K562 (cell line): ENCODE data around the gene PDIA4. TPM values are rescaled to one million over a fixed set of nuclear protein-coding genes. Genes with fewer than 3 reads are reported as not detected.

ENCODE experiments used
- AFF1 ChIP-seq, 2 experiments: fragments of 450-650 bp; IDR thresholded peaks; 2 replicates each; pipeline ENCODE4 v1.6.1; 2018; ENCODE audit warnings: mild to moderate bottlenecking in 2 of 2, low read depth in 1 of 2; ENCODE audit not compliant: partially characterized antibody in 2 of 2
- BCOR ChIP-seq: fragments of 450-650 bp; IDR thresholded peaks from 2 replicates; pipeline ENCODE4 v1.6.1; 2016
- BMI1 ChIP-seq: fragments of 150-350 bp; IDR thresholded peaks from 2 replicates; pipeline ENCODE4 v1.6.1; 2014; ENCODE audit warnings: low read length
- CEBPG ChIP-seq, 3 experiments: fragments of 200-800 bp in 1 of 3; sonication (Bioruptor generic) in 1 of 3; sonication (generic) in 1 of 3; formaldehyde crosslinking in 1 of 3; IDR thresholded peaks in 2 of 3; conservative IDR thresholded peaks in 1 of 3; 2 replicates each; pipeline versions ENCODE4 v1.6.1 to v1.8.0; 2016 to 2022; ENCODE audit warnings: missing compliant biosample characterization in 2 of 3, missing genetic modification characterization in 2 of 3, mild to moderate bottlenecking in 1 of 3, missing genetic modification reagents in 1 of 3
- HLTF ChIP-seq: fragments of 450-650 bp; IDR thresholded peaks from 2 replicates; pipeline ENCODE4 v1.6.1; 2016
- LARP7 ChIP-seq: fragments of 450-650 bp; IDR thresholded peaks from 2 replicates; pipeline ENCODE4 v1.6.1; 2016
- NFATC3 ChIP-seq: fragments of 450-650 bp; IDR thresholded peaks from 2 replicates; pipeline ENCODE4 v1.6.1; 2017; ENCODE audit warnings: mild to moderate bottlenecking
- NFE2 ChIP-seq: IDR thresholded peaks from 2 replicates; pipeline ENCODE4 v1.6.1; 2014; ENCODE audit warnings: antibody characterized with exemption, low read depth
- SAP30 ChIP-seq: fragments of 200-600 bp; sonication (generic); IDR thresholded peaks from 2 replicates; pipeline ENCODE4 v1.6.1; 2012; ENCODE audit warnings: borderline replicate concordance, low read depth, mild to moderate bottlenecking, moderate library complexity, low read length, control low read depth, inconsistent platforms; ENCODE audit not compliant: insufficient read depth, poor library complexity, severe bottlenecking
- SRSF3 ChIP-seq: fragments of 200-400 bp; formaldehyde crosslinking; IDR thresholded peaks from 2 replicates; pipeline ENCODE4 v1.6.1; 2016; ENCODE audit warnings: mild to moderate bottlenecking, low read length, moderate library complexity; ENCODE audit not compliant: insufficient read depth
- TRIM24 ChIP-seq, 2 experiments: fragments of 450-650 bp; IDR thresholded peaks; 2 replicates each; pipeline ENCODE4 v1.6.1; 2016
- ZC3H8 ChIP-seq: fragments of 450-650 bp; IDR thresholded peaks from 2 replicates; pipeline ENCODE4 v1.6.1; 2017
- polyA plus RNA-seq, 8 experiments: library from polyadenylated mRNA; depleted of rRNA in 4 of 8; stranded (reverse) in 5 of 8; unstranded in 3 of 8; fragments of >200 nt; fragmentation: Nextera tagmentation in 2 of 8; fragmentation: Illumina TruSeq in 1 of 8; extraction: Ambion mirVana in 2 of 8; extraction: Trizol in 1 of 8; gene quantifications; 2 replicates each; pipeline versions ENCODE4 v1.2.1 to v1.2.3, GENCODE V29; 2011 to 2014; ENCODE audit warnings: inconsistent platforms in 1 of 8, missing spikeins in 1 of 8
- total RNA-seq, 7 experiments: library from RNA; depleted of rRNA in 6 of 7; stranded (reverse); fragments of >200 nt in 6 of 7; fragmentation: Illumina TruSeq in 2 of 7; extraction: Trizol in 2 of 7; gene quantifications; 2 replicates each; pipeline versions ENCODE4 v1.2.1 to v1.2.3, GENCODE V29; 2011 to 2021; ENCODE audit warnings: low replicate concordance in 1 of 7
- TF ChIP-seq, protein P1 (sequence below): sonication (generic); formaldehyde crosslinking; IDR thresholded peaks from 2 replicates; pipeline ENCODE4 v1.8.1; 2023; ENCODE audit warnings: mild to moderate bottlenecking, missing genetic modification reagents
- TF ChIP-seq, protein P2 (sequence below): sonication (generic); formaldehyde crosslinking; IDR thresholded peaks from 2 replicates; pipeline ENCODE4 v1.9.0; 2022; ENCODE audit warnings: mild to moderate bottlenecking, missing genetic modification reagents
- TF ChIP-seq, protein P3 (sequence below), 2 experiments: fragments of 200-800 bp in 1 of 2; sonication (Bioruptor generic) in 1 of 2; sonication (generic) in 1 of 2; formaldehyde crosslinking in 1 of 2; IDR thresholded peaks in 1 of 2; conservative IDR thresholded peaks in 1 of 2; 2 replicates each; pipeline versions ENCODE4 v1.5.0 to v1.6.1; 2016 to 2020; ENCODE audit warnings: missing compliant biosample characterization in 1 of 2, missing genetic modification characterization in 1 of 2, missing genetic modification reagents in 1 of 2
- TF ChIP-seq, protein P4 (sequence below): fragments of 450-650 bp; IDR thresholded peaks from 2 replicates; pipeline ENCODE4 v1.6.1; 2017; ENCODE audit warnings: antibody characterized with exemption

The PDIA4 gene
- total and polyA plus RNA-seq, 9 of the 15 experiments (the other 6 are each of a cell fraction or from before 2014, with no cell fraction given) = 9.1 to 175 (median 146) TPM

DNA sequence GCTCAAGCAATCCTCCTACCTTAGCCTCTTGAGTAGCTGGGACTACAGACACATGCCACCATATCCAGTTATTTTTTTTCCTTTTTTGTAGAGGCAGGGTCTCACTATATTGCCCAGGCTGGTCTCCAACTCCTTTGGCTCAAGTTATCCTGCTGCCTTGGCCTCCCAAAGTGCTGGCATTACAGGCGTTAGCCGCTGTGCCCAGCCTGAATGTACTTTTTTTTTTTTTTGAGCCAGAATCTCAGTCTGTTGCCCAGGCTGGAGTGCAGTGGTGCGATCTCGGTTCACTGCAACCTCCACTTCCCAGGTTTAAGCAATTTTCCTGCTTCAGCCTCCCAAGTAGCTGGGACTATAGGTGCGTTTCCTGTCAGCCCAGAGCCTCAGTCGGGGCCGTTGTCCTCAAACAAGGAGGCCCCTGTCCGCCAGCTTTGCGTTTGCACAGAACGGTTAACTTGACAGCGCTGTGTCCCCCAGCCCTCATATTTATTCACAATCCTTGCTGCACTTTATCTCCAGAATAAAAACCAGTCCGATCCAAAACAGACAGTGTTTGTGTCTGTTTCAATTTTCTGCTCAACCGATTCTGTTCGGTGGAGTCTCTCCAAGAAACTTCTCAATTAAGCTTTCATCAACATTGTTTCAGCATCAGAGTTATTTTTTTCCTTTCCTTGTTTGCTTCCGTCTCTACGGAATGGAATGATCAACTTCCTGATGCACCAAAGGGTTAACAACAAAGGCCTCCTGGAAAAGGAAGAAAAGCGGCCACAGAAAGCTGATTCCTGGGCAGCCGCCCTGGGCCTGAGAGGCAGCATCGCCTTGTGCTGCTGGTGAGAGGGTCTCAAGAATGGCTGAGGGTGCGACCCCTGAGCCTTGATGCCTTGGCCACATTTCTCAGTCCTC lies 64.5 kb downstream of the PDIA4 start (continued):
- TF ChIP-seq SAP30 = no peak
- TF ChIP-seq CEBPG (CRISPR knock-in tag; IDR thresholded peaks at IDR 0.05) = no peak
- no peak for TF ChIP-seq CEBPG (tag; conservative IDR thresholded peaks at IDR 0.05 in 1 of 2, IDR thresholded peaks at IDR 0.05 in 1 of 2)
- TF ChIP-seq NFATC3 = no peak
- TF ChIP-seq HLTF = peak; percentile 91
- TF ChIP-seq ZC3H8 = 0 out of 2 replicates have a peak, but pooled peaks have one; percentile 64
- TF ChIP-seq, protein P1, sequence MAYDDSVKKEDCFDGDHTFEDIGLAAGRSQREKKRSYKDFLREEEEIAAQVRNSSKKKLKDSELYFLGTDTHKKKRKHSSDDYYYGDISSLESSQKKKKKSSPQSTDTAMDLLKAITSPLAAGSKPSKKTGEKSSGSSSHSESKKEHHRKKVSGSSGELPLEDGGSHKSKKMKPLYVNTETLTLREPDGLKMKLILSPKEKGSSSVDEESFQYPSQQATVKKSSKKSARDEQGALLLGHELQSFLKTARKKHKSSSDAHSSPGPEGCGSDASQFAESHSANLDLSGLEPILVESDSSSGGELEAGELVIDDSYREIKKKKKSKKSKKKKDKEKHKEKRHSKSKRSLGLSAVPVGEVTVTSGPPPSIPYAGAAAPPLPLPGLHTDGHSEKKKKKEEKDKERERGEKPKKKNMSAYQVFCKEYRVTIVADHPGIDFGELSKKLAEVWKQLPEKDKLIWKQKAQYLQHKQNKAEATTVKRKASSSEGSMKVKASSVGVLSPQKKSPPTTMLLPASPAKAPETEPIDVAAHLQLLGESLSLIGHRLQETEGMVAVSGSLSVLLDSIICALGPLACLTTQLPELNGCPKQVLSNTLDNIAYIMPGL = no peak
- peak; percentile 99 for TF ChIP-seq BCOR
- TF ChIP-seq, protein P2, sequence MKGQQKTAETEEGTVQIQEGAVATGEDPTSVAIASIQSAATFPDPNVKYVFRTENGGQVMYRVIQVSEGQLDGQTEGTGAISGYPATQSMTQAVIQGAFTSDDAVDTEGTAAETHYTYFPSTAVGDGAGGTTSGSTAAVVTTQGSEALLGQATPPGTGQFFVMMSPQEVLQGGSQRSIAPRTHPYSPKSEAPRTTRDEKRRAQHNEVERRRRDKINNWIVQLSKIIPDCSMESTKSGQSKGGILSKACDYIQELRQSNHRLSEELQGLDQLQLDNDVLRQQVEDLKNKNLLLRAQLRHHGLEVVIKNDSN (CRISPR knock-in tag) = no peak
- TF ChIP-seq SRSF3 = no peak
- TF ChIP-seq TRIM24 (IDR thresholded peaks at IDR 0.05) = peak; percentile 6 to 52; a peak in 2 of 4 replicates
- no peak for TF ChIP-seq AFF1 (IDR thresholded peaks at IDR 0.05; ENCODE audit: low read depth in 1 of 2, partially characterized antibody in 2 of 2)
- TF ChIP-seq, protein P3, sequence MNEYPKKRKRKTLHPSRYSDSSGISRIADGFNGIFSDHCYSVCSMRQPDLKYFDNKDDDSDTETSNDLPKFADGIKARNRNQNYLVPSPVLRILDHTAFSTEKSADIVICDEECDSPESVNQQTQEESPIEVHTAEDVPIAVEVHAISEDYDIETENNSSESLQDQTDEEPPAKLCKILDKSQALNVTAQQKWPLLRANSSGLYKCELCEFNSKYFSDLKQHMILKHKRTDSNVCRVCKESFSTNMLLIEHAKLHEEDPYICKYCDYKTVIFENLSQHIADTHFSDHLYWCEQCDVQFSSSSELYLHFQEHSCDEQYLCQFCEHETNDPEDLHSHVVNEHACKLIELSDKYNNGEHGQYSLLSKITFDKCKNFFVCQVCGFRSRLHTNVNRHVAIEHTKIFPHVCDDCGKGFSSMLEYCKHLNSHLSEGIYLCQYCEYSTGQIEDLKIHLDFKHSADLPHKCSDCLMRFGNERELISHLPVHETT (CRISPR knock-in tag; conservative IDR thresholded peaks at IDR 0.05 in 1 of 2, IDR thresholded peaks at IDR 0.05 in 1 of 2) = no peak
- TF ChIP-seq NFE2 = no peak
- no peak for TF ChIP-seq BMI1
- TF ChIP-seq, protein P4, sequence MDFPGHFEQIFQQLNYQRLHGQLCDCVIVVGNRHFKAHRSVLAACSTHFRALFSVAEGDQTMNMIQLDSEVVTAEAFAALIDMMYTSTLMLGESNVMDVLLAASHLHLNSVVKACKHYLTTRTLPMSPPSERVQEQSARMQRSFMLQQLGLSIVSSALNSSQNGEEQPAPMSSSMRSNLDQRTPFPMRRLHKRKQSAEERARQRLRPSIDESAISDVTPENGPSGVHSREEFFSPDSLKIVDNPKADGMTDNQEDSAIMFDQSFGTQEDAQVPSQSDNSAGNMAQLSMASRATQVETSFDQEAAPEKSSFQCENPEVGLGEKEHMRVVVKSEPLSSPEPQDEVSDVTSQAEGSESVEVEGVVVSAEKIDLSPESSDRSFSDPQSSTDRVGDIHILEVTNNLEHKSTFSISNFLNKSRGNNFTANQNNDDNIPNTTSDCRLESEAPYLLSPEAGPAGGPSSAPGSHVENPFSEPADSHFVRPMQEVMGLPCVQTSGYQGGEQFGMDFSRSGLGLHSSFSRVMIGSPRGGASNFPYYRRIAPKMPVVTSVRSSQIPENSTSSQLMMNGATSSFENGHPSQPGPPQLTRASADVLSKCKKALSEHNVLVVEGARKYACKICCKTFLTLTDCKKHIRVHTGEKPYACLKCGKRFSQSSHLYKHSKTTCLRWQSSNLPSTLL = no peak
- TF ChIP-seq LARP7 = peak; percentile 87
